GM06990 (cell line): ENCODE data around the gene TSPAN12.

Source experiments
- DNase-seq: peaks from one replicate; pipeline ENCODE4 v3.0.0-alpha.2; 2011; ENCODE audit not compliant: insufficient read length; ENCODE audit errors: extremely low read depth
- H3K27me3 ChIP-seq: replicated peaks from 2 replicates; pipeline ENCODE4 v1.6.0; 2011; ENCODE audit warnings: low read length; ENCODE audit not compliant: control insufficient read depth, insufficient read depth
- H3K36me3 ChIP-seq: 2 replicates; pipeline ENCODE4 v1.5.1; 2011; ENCODE audit warnings: low read length; ENCODE audit not compliant: control insufficient read depth, insufficient read depth
- H3K4me3 ChIP-seq: replicated peaks from 2 replicates; pipeline ENCODE4 v1.5.1; 2011; ENCODE audit warnings: low read depth, mild to moderate bottlenecking, control low read depth, low read length
- TF ChIP-seq, protein P1 (sequence below): IDR thresholded peaks from 2 replicates; pipeline ENCODE4 v1.5.1; 2011; ENCODE audit warnings: low read length, control low read depth, mild to moderate bottlenecking, inconsistent platforms; ENCODE audit not compliant: insufficient read depth, poor library complexity, severe bottlenecking

TSPAN12 gene

GRCh38 chr7:120741371-120742042 lies 116.4 kb downstream of the TSPAN12 start:
- TF ChIP-seq, protein P1, sequence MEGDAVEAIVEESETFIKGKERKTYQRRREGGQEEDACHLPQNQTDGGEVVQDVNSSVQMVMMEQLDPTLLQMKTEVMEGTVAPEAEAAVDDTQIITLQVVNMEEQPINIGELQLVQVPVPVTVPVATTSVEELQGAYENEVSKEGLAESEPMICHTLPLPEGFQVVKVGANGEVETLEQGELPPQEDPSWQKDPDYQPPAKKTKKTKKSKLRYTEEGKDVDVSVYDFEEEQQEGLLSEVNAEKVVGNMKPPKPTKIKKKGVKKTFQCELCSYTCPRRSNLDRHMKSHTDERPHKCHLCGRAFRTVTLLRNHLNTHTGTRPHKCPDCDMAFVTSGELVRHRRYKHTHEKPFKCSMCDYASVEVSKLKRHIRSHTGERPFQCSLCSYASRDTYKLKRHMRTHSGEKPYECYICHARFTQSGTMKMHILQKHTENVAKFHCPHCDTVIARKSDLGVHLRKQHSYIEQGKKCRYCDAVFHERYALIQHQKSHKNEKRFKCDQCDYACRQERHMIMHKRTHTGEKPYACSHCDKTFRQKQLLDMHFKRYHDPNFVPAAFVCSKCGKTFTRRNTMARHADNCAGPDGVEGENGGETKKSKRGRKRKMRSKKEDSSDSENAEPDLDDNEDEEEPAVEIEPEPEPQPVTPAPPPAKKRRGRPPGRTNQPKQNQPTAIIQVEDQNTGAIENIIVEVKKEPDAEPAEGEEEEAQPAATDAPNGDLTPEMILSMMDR, result no peak
- H3K27me3 ChIP-seq, result no peaks in the 10 kb centered on the region
- H3K36me3 ChIP-seq, result no peaks in the 10 kb centered on the region
- DNase-seq, result no peak
- no peak overlapping the region for H3K4me3 ChIP-seq

DNA sequence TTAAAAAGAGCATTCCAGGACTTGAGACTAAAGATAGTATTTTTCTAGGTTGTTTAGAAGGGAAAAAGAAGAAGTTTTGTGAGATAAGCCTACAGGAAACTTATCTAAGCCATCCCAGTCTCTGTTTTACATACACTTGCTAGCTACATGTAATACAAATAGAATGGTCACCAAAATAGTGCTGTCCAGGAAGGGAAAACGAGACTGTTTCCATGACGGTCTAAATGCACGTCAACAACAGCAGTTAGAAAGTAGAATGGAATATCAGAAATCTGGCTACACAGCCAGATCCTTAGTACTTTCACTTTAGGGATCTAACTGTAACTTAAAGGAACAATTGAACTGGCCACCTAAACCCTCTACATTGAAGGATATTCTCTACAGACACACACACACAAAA lies 117.6 kb downstream of the TSPAN12 start:
- TF ChIP-seq, protein P1, result no peak
- DNase-seq, result no peak
- Histone ChIP-seq H3K4me3 (no peak overlapping the region), H3K36me3 (no peaks in the 10 kb centered on the region), H3K27me3 (no peaks in the 10 kb centered on the region)

DNA sequence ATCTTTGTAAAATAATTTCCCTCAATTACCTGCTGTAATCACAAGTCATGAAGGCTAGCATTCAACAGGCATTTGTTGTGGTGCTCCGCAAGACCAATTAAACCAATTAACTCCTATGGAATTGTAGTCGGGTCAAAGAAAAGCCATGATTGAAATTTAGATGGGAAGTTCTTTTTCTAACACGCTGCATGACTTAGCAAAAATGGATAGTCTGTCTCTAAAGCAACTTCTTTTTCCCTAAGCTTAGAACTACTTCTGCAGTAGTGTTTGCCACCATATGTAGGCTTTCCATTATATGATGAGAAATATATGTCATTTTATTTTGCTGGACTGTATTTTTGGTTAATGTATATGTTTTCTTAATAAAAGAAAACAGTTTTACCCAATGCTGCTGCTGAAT lies 119.1 kb downstream of the TSPAN12 start:
- Histone ChIP-seq H3K27me3 (no peaks in the 10 kb centered on the region), H3K36me3 (no peaks in the 10 kb centered on the region), H3K4me3 (no peak overlapping the region)
- DNase-seq, result no peak
- TF ChIP-seq, protein P1, result no peak
